Activated CD4-positive, alpha-beta T cell treated with anti-CD3 and anti-CD28 coated beads, Interleukin-10, Interleukin-2, amounts not matched to agents 100 ng/mL and 50 ng/mL, durations not matched to agents 16 hours and 8 hours (primary cell): Measurements from ENCODE around the gene NACC2.

ENCODE experiments used
- DNase-seq: peaks from one replicate; pipeline ENCODE4 v3.0.0-alpha.2; 2020

NACC2 gene

DNA sequence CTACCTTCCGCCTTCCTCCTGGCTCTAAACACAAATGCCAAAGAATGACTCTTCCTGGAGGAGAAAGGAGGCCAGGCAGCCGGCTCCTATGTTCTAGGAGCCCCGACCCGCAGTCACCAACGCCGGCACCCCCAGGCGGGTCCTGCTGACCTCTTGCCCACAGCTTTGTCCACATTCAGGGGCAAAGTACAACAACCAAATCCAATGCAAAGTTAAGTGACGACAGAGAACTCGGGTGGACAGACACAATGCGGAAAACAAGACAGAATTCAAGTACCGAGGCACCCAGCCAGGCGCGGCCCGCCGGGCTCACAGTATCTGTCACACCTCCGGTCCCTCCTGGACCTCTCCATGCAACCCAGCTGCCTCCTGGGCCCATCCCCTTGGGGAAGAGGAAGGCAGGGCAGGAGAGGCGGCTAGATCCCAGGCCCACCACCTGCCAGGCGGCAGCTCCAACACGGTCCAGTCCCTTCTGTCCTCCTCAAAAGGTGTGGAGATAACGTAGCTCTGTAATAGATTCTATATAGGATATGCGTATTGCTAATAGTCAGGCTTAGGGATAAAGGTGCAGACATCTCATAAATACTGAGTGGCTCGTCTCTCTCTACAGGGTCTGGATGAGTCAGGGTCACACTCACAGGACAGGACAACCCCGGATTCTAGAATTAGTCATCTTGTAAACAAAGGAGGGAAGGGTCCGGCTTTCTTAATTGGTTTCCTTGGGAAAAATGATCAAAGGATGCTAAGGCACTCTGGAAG, 87.0 kb downstream of the NACC2 start:
- DNase-seq = no peak

DNA sequence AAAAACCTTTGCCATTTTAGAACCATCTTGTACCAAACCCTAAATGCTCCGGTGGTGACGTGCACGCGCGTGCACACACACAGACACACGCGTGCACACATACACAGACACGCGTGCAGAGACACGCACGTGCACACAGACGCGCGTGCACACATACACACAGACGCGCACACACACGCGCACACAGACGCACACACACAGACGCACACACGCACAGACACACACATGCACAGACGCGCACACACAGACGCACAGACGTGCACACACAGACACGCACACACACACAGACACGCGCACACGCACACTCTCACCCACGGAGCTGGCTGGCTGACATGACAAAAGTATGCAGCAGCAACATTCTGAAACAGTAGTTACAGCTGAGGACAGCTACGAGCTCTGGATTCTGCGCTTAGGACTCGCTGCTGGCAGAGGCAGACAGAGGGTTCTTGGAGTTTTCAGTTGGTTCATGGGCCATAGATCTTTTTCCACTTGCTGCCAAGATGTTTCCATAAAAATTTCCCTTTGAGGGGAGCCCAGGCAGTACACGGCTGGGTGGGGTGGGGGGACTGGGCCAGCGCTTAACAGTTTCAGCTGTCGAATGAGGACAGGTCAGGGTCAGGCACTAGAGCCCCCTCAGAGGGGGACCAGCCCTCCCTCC, 87.7 kb downstream of the NACC2 start:
- DNase-seq = no peak

DNA sequence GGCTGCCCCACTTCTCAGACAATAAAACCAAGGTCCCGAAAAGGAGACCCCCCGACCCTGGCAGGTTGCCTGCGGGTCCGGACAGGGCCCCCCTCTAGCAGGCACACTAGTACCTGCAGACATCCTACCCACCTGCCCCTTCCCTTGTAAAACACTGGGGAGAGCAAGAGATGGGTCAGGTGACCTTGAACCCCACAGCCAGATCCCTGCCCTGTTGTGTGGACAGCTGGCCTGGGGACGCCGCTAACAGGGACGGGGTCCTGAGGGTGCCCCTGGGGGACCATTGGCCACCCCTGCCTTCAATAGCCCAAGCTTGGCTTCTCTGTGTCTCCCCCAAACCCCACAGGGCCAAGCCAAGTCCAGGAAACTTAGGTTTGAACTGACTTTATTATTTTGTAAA, 88.9 kb downstream of the NACC2 start:
- no peak for DNase-seq

DNA sequence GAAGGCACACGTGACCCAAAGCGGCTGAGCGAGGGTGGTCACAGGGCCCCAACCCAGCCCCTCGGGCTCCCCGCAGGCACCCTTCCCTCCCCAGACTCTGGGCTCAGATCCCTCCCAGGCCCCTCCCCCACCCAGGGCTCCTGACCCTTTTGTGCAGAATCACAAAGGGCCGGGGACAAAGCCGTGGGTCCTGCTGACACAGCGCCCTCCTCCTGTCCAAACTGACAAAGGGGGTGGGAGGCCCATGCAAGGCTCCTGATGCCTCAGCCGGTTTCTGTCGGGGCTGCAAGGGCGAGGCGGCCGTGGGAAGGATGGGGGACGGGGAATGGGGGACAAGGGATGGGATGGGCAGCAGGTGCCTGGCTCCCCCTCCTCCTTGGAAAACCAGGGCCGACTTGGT, 90.4 kb downstream of the NACC2 start:
- no peak for DNase-seq

DNA sequence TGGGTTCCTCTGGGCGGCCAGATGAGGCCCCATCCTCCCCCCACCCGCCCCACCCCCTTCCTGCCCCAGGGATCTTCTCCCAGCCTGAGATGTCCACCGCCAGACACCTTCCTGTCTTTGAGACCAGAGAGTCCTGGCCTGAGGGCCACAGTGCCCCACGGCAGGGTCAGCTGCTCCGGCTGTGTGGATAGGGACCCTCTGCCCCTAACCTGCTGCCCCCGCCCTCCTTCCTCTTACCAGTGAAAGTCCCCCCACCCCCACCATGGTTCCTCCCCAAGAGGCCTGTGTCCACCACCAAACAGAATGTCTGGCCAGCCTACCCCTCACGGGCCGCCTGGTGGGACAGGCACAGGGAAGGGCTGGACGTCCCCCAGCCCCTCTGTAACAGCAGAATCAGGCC, 90.9 kb downstream of the NACC2 start:
- no peak for DNase-seq

DNA sequence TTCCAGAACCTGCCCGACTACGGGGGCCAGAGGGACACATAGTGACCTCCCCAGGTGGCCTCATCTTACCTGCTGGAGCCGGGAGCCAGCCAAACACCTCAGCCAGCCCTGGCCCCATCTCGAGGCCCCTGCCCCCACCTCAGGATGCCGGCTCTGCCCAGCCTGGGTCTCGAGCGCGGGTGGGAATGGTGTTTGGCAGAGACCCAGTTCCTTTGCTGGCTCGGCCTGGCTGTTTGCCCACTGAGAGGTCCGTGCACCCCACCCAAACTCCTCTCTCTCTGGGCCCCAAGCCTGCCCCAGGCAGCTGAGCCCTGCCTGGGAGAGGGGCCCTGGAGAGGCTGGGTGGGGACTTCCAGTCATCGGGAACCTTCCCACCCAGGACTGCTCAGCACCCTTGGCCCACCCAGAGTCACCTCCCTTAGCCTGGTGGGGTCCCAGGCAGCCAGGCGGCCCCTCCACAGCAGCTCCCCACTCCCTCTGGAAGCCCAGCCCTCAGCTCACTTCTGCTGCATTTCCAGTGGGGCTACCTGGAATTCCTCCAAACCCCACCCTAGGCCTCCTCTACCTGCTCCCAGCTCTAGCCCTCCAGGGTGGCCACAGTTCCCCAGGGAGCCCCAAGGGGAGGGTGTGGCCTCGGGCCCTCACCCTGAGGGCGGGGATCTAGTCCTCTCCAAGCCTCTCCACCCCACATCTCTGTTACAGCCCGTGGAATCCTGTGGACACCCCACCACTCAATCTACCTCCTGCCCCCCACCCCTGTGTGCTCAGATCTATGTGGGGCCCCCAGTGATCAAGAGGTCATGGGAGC, 91.5 kb downstream of the NACC2 start:
- no peak for DNase-seq

DNA sequence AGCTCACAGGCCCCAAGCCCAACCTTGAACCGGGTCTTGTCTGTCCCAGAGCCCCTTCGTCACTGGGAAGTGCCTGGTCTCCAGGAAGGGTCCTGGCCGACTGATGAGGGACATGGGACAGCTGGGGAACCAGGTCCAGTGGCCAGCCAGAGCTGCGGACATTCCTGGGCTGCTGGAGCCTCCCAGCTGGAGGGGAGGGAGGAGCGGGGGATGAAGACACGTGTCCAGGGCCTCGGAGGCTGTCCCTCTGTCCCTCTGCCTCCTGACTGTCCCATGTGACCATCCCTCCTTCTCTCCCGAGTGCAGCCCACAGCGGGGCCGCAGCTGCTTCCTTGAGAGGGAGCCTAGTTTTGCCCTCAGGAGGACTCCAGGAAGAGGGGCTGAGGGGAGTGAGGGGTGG, 92.2 kb downstream of the NACC2 start:
- DNase-seq = no peak

DNA sequence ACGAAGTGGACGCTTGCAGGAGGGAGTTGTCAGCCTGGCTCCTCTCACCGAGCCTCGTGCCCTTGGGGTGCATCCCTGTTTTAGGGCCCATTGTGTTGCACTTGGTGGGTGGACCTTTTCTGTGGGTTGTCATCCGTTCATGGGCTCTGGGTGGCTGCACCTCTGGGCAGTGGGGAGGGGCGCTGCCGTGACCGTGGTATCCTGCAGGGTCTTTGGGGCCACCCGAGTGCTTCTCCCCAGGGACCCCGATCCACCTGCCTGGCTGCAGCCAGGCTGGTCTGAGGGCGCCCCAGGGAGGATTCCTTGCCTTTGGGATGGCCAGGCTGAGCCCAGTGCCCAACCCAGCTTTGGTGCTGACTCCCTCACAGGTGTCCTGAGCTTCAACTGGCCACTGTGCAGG, 92.9 kb downstream of the NACC2 start:
- no peak for DNase-seq

DNA sequence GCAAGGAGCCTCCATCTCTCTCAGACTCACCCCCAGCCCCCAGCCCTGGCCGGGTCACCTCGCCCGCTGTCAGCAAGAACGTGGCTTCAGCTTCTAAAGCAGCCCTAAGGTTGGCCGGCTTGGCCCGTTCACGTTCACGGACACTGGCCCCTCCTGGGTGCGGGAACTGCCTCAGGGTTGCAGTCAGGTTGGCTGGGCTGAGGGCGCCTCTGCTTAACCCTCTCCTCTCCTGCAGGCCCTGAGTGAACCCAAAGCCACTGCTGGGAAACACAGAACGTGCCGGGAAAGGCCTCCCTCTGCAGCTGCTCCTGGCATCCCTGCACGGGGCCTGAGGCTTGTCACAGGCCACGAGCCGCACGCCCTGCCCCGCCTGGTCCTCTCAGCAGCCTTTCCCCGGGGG, 93.9 kb downstream of the NACC2 start:
- DNase-seq = no peak

DNA sequence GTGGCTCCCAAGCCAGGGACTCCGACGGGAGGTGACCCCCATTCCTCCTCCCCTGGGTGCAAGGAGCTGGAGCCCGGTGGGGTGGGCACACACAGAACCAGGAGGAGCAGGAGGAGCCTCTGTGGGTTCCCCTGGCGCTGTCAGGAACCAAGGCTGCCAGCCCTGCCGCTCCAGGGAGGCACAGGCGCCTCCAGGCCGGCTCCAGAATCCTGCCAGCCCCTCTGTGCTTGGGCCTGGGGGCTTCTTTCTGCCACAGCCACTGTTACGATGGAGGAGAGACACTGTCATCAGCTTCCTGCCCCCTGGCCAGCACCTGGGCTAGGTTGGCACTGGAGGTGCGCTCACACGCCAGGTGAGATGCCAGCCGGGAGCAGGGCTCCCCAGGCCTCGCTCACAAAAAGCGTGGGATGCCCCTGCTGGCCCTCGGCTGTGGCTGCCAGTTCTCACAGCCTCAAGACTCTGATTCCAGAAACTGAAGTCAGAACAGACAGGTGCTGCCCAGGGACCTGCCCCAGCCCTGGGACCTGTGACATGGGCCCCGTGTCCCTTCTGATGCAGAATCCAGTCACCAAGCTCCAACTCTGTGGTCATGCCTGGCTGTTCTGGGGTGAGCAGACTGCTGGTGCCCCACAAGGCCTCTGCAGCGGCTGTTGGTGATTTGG, 96.5 kb downstream of the NACC2 start:
- DNase-seq = no peak

DNA sequence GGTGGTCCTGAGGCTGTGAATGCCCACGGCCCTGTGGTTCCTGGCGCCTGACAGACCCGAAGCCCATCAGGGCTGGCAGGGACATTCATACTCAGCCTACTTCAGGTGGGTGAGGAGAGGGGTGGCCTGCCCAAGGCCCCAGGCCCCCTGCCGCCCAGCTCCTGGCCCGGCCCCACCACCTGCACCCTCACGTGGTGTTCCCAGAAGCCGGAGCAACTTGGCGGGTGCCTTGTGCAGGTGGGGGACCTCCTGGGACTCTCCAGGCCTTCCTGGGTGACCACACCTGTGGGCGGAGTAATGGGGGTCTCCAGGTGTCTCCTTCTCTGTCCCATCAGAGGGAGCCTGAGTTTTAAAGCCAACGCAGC, 97.1 kb downstream of the NACC2 start:
- no peak for DNase-seq

DNA sequence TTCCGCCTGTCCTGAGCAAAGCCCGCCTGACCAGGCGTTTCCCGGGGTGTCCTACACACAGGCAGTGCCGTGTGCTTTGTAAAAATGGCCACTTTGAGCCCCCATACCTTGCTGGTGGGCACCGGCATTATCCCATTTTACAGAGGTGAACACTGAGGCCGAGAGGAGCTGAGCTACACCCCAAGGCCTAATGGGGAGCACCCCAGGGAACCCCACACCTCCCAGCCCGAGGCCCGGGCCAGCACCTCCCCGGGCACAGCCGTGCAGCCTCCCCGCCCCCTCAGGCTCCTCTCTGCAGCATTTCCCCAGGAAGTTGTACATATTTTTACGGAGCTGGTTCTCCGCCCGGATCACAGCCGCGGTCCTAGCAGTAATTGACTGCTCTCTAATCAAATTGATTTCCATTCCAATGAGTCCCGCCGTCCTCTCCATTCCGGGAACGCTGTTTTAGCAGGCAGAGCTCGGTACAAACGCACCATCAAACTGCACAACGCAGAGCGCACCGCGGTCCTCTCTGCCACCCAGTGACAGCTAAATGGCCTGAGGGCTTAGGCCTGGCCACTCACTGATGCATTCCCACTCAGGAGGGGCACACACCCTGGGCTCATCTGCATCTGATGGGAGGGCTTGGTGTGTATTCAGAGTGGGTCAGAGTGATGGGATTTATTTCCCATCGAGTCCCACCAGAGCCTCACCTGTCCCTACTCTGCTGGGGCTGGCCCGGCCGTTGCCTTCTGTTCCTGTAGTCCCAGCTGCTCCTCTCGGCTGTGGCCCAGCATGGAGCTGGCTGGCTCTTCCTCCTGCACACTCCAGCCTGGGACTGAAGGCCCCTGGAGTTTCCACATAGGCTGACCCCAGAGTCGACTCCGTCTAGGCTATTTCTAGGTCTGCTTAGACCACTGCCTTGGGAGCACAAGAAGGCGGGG, 97.7 kb downstream of the NACC2 start:
- DNase-seq = no peak

DNA sequence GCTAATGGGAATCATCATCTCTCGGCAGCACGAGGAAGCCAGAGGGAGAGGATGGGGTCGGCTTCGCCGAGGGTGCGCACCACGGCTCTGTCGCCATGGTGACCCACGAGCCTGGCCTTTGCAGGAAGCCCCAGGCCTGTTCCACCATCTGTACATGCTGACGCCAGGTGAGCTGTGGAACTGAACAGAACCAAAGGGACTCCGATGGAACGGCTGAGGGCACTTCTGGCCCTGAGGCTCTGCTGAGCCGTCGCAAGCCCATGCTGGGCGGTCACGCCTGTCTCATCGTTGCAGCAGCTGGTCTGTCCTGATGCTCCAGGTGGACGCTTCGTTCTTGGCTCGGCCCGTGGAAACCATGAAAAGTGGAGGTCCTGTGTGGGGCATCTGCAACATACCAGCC, 99.3 kb downstream of the NACC2 start:
- DNase-seq = no peak

DNA sequence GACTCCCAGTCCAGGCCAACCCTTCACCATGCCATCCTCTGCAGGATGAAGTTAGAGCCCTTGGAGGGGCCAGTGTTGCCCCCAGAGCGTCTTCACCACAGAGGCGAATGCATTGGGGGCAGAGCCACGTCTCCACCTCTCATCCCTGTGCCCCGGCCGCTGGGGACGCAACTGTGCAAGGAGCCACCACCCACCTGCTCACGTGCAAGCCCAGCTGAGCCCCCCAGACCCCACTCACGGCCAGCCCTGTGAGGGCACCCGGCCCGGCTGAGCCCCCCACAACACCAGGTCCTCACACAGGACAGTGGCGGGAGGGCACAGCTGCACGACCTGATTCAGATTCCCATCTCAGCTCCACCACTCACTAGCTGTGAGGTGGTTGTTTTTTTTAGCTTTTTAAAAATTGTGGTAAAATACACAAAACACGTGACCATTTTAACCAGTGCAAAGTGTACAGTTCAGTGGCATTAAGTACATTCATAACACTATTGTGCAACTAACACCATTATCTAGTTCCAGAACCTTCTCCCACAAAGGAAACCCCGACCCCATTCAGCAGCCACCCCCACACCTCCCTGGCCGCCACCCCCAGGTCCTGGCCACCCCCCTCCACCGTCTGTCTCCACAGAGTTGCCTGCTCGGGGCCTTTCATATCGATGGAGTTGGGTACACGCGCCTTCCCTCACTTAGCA, 100.4 kb downstream of the NACC2 start:
- no peak for DNase-seq

DNA sequence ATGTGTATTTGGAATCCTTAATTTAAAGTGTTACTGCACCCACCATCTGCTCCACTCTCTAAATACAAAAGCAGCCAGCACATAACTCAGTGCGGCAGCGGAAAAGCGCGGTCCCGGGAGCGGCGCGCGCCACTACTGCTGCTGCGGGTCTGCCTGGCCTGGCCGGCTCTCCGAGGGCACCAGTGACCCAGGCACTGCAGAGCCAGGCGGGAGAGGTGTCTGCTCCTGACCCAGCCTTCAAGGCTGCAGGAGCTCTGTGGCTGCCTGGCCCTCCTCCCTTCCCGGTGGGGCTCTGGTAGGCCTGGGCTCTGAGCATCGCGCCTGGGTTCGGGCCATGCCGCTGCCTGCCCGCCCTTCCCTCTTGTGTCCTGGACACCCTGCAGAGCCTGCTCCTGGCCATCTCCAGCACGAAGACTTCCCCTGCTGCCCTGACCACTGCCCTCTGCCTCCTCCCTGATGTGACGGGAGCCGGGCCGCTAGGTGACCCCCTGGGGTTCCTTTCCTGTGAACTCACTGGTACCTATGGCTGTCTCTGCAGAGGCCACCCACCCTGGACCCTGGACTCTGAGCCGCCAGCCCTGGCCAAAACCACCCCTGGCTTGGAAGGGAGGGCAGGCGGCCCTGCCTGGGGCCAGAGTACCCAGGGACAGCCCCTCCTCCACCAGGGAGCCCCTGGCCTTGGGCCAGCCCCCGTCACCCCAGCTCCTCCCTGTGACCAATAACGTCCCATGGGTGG, 101.2 kb downstream of the NACC2 start:
- no peak for DNase-seq

DNA sequence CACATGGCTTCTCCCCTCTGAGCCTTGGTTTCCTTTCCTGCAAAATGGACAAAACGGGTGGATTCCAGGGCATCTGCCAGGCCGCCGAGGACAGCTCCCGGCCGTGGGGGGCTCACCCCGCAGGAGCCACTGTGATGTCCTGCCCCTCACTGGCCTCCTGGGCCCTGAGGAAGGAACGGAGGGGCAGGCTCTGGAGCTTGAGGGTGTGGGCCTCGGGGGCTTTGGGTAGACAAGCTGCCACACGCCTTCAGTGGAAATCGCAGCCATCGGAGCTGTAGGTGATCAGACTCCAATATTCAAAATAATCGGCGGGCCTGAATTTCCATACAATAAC, 101.7 kb downstream of the NACC2 start:
- DNase-seq = no peak

DNA sequence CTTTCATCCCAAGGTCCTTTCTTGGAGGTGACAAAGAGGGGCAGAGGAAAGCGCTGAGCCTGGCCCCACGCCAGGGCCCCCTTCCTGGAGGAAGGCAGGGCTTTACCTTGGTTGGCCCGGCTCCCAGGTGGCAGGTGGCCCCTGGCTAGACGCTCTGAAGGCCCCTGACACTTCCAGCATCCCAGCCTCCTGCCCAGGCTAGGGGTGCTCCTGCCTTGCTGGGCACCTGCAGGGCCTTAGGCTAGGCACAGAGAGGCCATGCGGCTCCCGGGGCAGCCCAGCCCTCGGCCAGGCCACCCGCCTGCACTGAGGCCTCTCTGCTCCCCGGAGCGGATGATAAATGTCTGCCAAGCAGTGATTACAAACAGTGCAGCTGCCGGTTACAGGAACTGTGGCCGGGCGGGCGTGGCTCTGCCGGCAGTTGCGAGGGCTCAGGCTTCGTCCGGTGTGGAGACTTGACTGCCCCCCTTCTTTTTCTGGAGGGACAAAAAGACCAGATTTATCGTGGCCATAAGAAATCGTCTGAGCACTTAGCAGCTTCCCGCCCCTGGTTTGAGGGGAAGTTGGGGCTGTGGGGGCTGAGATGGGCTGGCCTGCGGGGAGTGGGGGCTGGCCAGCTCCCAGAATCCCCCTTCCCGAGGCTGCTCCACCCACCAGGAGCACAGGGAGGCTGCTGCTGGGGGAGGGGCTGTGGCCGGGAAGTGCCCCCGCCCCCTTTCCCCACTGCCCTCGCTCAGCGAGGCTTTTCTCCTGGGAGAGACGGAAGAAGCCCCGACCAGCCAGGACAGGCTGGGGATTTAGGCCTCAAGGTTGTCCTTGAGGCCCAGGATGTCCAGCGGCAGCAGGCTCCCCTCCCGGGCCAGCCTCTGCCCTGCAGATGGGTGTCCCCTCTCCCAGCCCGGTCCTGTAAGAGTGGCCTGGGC, 102.3 kb downstream of the NACC2 start:
- DNase-seq = peak; percentile 28

DNA sequence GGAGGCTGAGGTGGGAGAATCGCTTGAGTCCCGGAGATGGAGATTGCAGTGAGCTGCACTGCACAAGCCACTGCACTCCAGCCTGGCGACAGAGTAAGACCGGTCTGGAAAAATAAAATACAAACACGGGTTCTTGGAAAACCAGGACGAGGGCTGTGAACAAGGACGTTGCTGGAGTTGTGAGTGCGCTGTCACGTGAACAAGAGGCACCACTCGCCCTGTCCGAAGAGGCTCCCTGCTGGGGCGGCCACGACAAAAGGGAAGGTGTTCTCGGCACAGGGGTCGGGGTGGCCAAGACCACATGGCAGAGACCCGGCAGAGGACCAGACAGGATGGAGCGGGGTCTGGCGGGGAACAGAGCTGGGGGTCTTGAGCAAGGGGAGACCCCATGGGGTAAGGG, 103.3 kb downstream of the NACC2 start:
- DNase-seq = no peak

DNA sequence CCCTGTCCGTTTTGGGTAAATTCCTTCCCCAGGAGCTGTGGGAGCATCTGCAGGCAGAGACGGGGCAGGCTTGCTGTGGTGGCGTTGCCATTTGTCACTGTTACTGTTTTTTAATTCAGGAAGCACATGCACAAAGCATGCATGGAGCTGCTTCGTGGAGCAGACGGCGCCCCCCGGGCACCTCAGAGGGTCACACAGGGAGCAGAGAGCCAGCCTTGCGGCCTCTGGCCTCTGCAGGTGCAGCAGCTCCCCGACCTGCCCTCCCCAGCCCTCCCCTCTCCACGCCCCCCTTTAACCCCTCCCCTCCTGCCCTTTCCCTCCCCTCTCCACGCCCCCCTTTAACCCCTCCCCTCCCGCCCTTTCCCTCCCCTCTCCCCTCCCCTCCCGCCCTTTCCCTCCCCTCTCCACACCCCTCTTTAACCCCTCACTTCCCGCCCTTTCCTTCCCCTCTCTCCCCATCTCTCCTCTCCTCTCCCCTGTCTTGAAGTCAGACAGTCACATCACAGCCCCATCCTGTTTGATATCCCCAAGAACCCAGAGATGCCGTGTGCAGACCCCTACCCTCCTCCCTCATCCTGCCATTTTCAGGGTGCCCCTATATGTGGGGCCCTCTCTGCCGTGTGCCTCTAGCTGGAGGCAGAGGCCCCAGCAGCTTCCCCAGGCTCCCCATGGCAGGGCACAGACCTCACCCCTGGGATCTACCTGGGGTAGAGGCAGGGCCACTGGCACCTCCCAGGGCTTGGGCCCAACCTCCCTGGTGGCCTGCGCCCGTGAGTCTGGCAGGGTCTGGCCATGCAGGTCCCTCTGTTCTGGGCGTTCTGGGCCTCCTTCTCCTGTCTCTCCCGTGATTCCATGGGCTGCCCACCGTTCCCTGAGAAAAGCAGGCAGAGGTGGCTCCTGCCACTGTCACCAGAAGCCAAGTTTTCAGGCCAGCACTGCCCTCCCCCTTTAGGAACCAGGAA, 104.3 kb downstream of the NACC2 start:
- peak; percentile 42 for DNase-seq
